Central memory CD4-positive, alpha-beta T cell (primary cell): ENCODE results near the gene SOX6.
"Not testable (repeated sequence)": the region's sequence is repeated elsewhere in the genome, so short reads cannot be mapped to it uniquely, and the experiment has no call there.

Experiments used
- DNase-seq: peaks from one replicate; pipeline ENCODE4 v3.0.0; 2022

The SOX6 gene

GRCh38 chr11:15944460-15944859, 411.9 kb downstream of the SOX6 start:
- no peak for DNase-seq

DNA sequence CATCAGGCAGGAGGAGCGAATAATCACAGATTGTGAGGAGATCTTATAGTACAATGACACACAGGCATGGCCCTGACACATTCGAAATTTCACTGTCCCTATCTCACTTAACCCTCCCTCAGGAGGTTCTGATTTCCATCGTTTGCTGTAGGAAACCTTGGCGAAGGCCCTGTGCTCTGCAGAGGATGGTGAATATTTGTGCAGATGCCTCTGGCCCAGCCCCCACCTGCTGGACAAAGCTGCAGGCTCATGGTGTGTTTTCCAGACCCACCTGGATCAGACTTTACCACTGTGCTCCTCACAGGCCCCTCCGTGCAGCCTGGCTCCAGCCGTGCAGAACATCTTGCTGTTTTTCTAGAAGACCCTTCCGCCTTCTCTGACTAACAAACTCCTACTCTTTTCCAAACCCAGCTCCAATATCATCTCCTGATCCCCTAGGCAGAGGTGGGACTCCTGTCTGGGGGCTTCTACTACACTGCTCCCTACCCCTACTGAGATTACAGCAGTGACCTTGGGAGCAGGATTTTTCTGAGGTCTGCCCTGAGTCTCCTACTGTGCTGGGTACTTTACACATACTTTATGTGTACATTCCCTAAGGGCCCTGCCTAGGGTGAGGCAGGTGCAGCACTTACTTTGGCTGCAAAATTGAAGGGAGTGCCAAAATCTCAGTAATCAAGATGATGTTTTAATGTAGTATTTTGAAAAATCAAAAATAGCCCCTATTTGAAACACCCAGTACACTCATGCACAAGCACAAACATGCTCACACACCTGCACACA, 412.7 kb downstream of the SOX6 start:
- DNase-seq: no peak

- no peak for DNase-seq
These were observed 413.4 kb downstream of the SOX6 start for GRCh38 chr11:15942936-15943335.

- DNase-seq: no peak
These were observed 414.2 kb downstream of the SOX6 start for GRCh38 chr11:15942126-15942525.

GRCh38 chr11:15941206-15941770, 415.1 kb downstream of the SOX6 start:
- DNase-seq: no peak

DNA sequence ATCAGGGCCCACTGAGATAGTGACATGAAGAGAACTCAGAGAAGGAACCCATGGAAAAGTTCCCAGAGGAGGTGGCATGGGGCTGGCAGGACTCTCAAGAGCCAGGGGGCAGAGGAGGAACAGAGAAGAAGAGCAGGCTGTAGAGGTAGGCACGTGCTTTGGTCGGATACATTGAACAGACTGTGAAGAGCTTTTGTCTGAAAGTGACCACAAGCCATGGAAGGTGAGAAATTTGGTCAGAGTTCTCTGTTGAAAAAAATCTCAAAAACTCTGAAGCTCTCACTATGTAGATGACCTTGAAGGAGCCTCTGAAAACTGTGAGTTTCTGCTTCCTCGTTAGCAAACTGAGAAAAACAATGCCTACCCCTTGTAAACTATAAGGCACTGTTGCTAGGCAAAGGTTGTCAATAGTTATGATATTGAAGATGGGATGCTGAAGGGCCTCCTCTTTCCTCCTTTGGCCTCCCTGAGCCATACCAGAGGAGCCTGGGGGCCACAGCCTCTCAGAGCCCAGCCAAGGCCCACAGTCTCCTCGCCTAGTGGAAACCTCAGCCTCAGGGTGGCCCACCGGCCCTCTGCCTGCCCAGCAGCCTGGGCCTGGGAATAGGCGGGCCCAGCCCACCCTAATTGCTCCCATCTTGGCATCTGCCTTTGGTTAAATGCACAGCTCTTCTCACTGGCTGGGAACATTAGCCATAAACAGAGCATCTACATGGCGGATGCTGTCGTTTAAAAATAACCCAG, 415.7 kb downstream of the SOX6 start:
- no peak for DNase-seq

GRCh38 chr11:15938983-15939382, 417.4 kb downstream of the SOX6 start:
- no peak for DNase-seq

GRCh38 chr11:15938121-15938611, 418.2 kb downstream of the SOX6 start:
- no peak for DNase-seq

DNA sequence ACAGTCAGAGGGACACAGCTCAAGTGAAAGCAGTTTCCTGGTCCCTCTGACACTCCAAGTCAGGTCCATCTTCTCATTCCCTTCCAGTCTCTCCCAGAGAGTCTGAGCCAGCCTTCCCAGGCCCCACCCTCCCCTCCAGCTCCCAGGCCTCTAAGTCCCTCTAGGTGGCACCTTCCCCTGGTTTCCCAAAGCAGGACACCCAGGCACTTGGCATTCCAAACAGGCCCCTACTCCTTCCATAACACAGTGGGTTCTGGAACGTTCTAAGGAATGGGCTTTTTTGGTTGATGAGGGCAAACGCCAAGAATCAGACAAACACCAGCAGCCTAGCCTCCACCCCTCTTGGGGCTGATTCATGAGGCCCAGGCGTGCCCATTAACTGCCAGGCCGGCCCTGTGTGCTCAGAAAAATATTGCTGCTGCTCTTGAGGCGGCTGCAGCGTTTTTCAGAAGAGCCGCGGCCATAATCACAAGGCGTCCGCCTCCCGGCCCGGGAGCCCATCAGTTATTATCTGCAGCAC, 418.7 kb downstream of the SOX6 start:
- DNase-seq: no peak

- DNase-seq: no peak
These were observed 420.3 kb downstream of the SOX6 start for GRCh38 chr11:15936011-15936410.

- no peak for DNase-seq
These were observed 421.0 kb downstream of the SOX6 start for GRCh38 chr11:15935373-15935772.

DNA sequence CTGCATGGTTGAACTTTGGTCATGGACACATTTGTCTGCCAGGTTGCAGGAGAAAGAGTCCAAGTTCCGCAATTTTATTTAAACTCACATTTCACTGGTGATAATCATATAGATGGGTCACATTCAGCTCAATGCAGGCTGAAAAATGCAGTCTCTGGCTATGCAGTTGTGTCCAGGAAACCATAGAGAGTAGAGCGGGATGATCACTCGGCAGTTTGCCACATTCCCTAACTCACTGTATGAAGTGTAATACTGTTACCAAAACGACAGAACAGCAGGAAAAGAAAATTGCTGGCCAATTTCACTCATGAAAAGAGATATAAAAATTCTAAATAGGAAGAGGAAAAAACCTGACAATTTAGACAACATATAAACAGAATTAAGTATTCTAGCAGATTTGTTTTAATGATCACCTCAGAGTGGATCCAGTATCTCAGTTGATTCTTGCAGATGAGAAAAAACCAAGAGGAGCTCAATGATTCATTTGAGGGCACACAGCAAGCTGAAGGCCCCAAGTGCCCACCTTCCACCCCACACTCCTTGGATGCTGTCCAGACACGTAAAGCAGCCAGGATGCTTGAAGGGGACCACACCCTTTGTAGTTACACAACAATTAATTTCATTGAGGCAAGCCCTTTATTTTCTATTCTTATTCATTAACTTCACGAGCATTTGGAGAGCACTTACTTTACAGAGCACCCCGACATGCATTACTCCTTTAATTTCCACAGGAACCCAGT, 422.3 kb downstream of the SOX6 start:
- no peak for DNase-seq

DNA sequence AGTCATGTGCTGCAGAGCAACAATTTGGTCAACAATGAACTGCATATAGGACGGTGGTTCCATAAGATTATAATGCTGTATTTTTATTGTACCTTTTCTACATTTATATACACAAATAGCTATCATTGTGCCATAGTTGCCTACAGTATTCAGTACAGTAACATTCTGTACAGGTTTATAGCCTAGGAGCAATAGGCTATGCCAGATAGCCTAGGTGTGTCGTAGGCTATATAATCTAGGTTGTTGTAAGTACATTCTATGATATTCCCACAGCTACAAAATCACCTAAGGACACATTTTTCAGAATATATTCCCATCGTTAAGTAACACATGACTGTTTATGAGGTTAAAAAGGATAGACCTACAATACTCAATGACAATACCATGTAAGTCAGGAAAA, 423.9 kb downstream of the SOX6 start:
- DNase-seq: no peak

GRCh38 chr11:15931497-15931896, 424.8 kb downstream of the SOX6 start:
- DNase-seq: no peak

DNA sequence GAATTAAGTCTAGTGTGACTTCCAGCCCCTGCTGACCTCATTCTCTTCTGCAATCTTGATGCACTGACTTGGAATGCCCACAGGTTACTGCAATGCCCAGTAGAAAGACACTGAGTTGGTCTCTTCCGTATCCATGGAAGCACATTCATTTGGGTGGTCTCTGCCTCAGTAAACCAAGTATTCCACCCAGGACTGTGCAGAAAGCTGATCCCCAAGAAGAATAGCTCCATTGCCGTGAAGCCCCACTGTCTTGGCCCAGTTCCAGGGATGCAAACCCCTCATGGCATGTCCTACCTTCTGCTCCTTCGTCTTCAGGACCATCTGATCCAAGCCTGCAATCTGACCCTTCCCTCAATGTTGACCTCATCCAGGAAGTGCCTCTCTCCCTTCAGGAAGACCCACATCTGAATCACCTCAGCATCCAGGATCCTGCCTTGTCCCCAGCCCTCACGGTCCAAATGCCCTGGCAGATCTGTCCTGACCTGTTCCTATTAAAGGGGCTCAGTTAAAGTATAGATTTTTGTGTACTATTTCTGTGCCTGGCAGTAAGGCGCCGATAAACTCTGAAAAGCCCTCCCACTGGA, 425.8 kb downstream of the SOX6 start:
- DNase-seq: no peak

- no peak for DNase-seq
These were observed 426.9 kb downstream of the SOX6 start for GRCh38 chr11:15929371-15929901.

- no peak for DNase-seq
These were observed 428.5 kb downstream of the SOX6 start for GRCh38 chr11:15927864-15928217.

DNA sequence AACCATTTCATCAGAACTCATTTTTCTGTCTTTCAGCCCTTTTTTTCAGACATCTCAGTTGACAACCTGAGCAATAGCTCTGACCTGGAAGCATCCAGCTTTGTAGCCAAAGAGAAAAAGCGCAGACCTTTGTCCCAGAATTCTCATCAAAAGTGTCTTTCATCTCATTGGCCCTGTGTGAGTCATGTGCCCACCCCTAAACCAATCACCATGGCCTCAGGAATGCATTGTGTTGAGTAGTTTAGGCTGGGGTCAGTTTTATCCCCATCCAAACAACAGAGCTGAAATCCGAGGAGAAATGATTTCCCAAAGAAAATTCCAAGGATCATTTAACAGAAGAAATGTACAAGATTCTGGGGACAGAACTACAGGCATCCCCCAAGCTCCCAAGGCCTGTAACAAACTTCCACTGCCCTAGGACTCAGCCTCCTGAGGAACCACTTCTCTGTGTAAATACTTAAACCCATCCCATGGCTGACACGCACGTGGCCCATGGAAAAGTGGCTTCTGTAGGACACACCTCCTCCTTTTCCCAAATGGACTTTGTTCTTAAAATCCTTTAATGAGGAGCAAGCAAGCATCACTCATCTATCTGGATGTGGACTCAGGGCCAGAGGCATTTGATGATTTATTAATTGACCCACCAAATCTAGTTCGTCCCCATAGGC, 429.0 kb downstream of the SOX6 start:
- DNase-seq: no peak

DNA sequence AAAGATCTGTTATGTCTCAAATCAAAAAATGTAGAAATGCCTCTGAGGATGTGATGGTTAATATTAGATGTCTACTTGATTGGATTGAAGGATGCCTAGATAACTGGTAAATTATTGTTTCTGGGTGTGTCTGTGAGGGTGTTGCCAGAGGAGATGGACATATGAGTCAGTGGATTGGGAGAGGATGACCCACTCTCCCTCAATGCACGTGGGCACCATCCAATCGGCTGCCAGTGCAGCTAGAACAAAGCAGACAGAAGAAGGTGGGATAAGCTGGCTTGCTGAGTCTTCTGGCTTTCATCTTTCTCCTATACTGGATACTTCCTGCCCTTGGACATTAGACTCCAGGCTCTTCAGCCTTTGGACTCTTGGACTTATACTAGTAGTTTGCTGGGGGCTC, 430.3 kb downstream of the SOX6 start:
- no peak for DNase-seq

- no peak for DNase-seq
These were observed 433.2 kb downstream of the SOX6 start for GRCh38 chr11:15923183-15923582.

DNA sequence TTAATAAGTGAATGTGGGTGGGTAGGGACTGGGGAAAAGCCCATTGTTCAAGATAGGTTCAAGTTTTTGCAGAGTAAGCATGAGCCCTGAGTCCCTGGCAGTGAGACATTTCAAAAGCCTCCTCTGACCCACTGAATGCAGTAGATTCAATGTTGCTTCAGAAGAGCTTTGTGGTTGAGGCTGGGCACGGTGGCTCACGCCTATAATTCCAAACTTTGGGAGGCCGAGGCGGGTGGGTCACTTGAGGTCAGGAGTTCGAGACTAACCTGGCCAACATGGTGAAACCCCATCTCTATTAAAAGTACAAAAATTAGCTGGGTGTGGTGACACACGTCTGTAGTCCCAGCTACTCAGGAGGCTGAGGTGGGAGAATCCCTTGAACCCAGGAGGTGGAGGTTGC, 433.6 kb downstream of the SOX6 start:
- DNase-seq: not testable (repeated sequence)
